OCI-LY3 (cell line): Measurements from ENCODE around the gene QRICH2.

Source experiments
- H2AFZ ChIP-seq: fragments of 200-600, 300-600 bp; shearing (Covaris generic); 2 replicates; pipeline ENCODE4 v1.6.0; 2014; ENCODE audit warnings: antibody characterized with exemption, low read depth, low read length
- H3K27ac ChIP-seq: fragments of 200-600, 300-600 bp; sonication (generic); 2 replicates; pipeline ENCODE4 v1.5.1; 2014; ENCODE audit warnings: mild to moderate bottlenecking, low read length, moderate library complexity, mixed read lengths
- H3K27me3 ChIP-seq: fragments of 200-600, 300-600 bp; sonication (generic); 2 replicates; pipeline ENCODE4 v1.6.1; 2014; ENCODE audit warnings: low read depth, low read length, mixed read lengths
- H3K36me3 ChIP-seq: fragments of 200-600, 300-600 bp; sonication (generic); replicated peaks from 2 replicates; pipeline ENCODE3; 2014; ENCODE audit warnings: low read depth, low read length, mixed read lengths
- H3K4me1 ChIP-seq: fragments of 300-600, 200-600 bp; sonication (generic); 2 replicates; pipeline ENCODE4 v1.6.1; 2014; ENCODE audit warnings: low read length, mixed read lengths
- H3K4me2 ChIP-seq: fragments of 200-600, 300-600 bp; sonication (generic); 2 replicates; pipeline ENCODE4 v1.6.1; 2014; ENCODE audit warnings: low read length, mixed read lengths
- H3K4me3 ChIP-seq: fragments of 300-600, 200-600 bp; sonication (generic); 2 replicates; pipeline ENCODE4 v1.5.1; 2014; ENCODE audit warnings: antibody characterized with exemption, mild to moderate bottlenecking, low read length, moderate library complexity
- H3K79me2 ChIP-seq: fragments of 300-600, 200-600 bp; shearing (Covaris generic); 2 replicates; pipeline ENCODE4 v1.6.1; 2014; ENCODE audit warnings: mild to moderate bottlenecking, low read length, mixed read lengths
- H3K9ac ChIP-seq: fragments of 300-600, 200-600 bp; shearing (Covaris generic); 2 replicates; pipeline ENCODE4 v1.6.0; 2014; ENCODE audit warnings: mild to moderate bottlenecking, low read length, moderate library complexity
- H3K9me3 ChIP-seq: fragments of 200-600, 300-600 bp; shearing (Covaris generic); 2 replicates; pipeline ENCODE4 v1.6.1; 2014; ENCODE audit warnings: low read length, mixed read lengths; ENCODE audit not compliant: insufficient read depth
- H4K20me1 ChIP-seq: fragments of 200-600, 300-600 bp; sonication (generic); 2 replicates; pipeline ENCODE4 v1.6.1; 2016; ENCODE audit warnings: low read length, mixed read lengths; ENCODE audit not compliant: insufficient read depth
- EZH2phosphoT487 ChIP-seq: fragments of 200-600 bp; shearing (Covaris generic); IDR thresholded peaks from 2 replicates; pipeline ENCODE4 v1.6.1; 2018; ENCODE audit warnings: antibody characterized with exemption, mixed run types, low read depth
- TF ChIP-seq, protein P1 (sequence below): fragments of 200-600, 300-600 bp; sonication (generic); IDR thresholded peaks from 2 replicates; pipeline ENCODE4 v1.5.1; 2014; ENCODE audit warnings: antibody characterized with exemption, low read length, low read depth

Gene QRICH2

DNA sequence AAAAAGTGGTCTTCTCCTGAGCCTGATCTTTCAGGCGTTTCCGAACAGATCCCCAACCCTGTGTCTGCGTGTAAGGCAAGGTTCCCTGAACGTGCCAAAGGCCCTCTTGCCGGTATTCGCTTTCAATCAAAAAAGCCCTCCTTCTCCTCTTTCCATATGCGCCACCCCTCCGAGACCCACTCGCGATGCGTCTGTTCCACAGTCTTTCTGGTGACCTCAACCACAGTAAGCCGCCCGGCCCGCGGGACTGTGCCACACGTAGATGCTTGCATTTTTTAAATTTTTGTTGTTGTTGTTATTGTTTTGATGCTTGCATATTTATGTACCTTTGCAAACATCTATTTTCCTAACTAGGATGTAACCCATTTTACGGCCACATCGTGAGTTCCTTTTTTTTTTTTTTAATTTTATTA is 46.2 kb upstream of the QRICH2 start:
- peaks cover 19% of the 10 kb centered on the region for H3K4me1 ChIP-seq

DNA sequence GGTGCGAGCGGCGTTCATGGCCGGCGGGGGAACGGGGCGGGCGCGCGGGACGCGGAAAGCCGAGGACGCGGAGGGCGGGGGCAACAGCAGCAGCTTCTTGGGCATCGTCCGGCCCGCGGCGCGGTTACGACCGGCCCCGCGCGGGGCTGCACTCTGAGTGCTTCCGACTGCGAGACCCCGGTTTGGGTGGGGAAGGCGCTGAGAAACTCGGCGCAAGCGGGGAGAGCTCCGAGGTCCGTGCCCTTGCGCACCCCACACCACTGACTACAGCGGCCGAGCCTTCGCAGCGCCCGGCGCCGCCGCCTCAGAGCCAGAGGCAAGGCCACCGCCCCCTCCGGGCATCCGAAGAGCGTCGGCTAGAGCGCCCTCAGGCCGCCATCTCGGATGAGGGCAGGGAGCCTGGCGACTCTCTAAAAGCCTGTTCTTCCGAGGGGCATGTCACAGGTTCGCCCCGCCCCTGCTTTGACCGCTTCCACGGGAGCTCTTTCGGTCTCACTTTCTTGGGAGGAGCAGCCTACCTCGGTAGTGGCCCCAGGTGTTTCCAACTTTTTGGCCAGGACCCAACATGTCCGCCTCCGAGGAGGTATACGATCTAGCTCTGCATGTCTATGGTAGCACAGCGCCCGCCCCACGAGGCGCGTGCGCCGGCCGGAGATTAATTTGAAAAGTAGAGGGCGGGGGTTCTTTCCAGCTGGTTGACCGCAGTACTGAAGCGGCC is 45.7 kb upstream of the QRICH2 start, which contains the start of gene PRPSAP1:
PRPSAP1 (minus strand) TSS at position 318 of the 718 bp plus-strand sequence; CDS start at position 105, 213 bp downstream.
- no peaks in the 10 kb centered on the region for H3K9me3 ChIP-seq
- TF ChIP-seq, protein P1, sequence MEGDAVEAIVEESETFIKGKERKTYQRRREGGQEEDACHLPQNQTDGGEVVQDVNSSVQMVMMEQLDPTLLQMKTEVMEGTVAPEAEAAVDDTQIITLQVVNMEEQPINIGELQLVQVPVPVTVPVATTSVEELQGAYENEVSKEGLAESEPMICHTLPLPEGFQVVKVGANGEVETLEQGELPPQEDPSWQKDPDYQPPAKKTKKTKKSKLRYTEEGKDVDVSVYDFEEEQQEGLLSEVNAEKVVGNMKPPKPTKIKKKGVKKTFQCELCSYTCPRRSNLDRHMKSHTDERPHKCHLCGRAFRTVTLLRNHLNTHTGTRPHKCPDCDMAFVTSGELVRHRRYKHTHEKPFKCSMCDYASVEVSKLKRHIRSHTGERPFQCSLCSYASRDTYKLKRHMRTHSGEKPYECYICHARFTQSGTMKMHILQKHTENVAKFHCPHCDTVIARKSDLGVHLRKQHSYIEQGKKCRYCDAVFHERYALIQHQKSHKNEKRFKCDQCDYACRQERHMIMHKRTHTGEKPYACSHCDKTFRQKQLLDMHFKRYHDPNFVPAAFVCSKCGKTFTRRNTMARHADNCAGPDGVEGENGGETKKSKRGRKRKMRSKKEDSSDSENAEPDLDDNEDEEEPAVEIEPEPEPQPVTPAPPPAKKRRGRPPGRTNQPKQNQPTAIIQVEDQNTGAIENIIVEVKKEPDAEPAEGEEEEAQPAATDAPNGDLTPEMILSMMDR = no peak
- no peak for TF ChIP-seq EZH2phosphoT487
- H3K4me1 ChIP-seq = peaks cover 19% of the 10 kb centered on the region
- H3K27ac ChIP-seq = peak within 1 kb of the TSS; percentile 74
- peak within 1 kb of the TSS; percentile 80 for H3K9ac ChIP-seq
- H3K27me3 ChIP-seq = no peaks in the 10 kb centered on the region
- H2AFZ ChIP-seq = peak within 1 kb of the TSS; percentile 95
- H3K4me2 ChIP-seq = peak within 1 kb of the TSS; percentile 93
- H4K20me1 ChIP-seq = no peaks in the 10 kb centered on the region
- H3K36me3 ChIP-seq = no peaks in the 10 kb centered on the region
- peak within 1 kb of the TSS; percentile 93 for H3K4me3 ChIP-seq
- H3K79me2 ChIP-seq = peaks cover 6% of the 10 kb centered on the region

More for the DNA sequence above, 46.2 kb upstream of the QRICH2 start:
- Histone ChIP-seq H2AFZ (peak overlapping the region; percentile 95), H3K27me3 (no peaks in the 10 kb centered on the region), H3K79me2 (peaks cover 6% of the 10 kb centered on the region), H3K4me3 (peak overlapping the region; percentile 93), H3K9ac (peak overlapping the region; percentile 80), H3K4me2 (peak overlapping the region; percentile 93), H4K20me1 (no peaks in the 10 kb centered on the region), H3K9me3 (no peaks in the 10 kb centered on the region), H3K27ac (peak overlapping the region; percentile 74; the same call in 1 of the 2 replicates), H3K36me3 (no peaks in the 10 kb centered on the region)
- no peak for TF ChIP-seq EZH2phosphoT487
- TF ChIP-seq, protein P1 = no peak

DNA sequence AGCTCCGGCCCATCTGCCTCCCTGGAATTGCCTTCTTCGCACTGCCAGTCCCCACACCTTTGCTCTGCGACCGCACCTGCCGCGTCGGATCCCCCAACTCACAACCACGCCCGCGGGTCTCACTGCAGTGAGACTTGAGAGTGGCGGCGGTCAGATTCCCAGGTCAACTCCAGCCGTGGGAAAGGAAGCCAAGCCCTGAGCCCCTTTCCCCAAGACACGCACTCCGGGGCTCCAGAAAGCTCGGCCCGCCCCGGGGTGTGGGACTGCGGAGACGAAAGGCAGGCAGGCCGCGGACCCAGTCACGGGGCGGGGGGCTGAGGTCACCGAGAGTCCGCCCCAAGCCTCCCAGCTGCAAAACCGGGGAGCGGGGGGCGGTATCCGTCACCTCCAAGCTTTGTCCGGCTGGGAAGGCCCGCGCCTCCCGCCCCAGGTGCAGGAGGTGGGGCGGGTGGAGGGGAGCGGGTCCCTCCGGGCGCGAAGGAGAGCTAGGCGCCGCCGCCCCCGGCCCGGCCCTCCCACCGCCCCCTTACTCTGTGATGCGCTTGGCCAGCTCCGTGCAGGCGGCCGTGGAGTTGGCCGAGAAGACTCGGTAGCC is 45.0 kb upstream of the QRICH2 start:
- peak overlapping the region; percentile 95; the same call in 1 of the 2 replicates for H2AFZ ChIP-seq
- peaks cover 6% of the 10 kb centered on the region for H3K79me2 ChIP-seq
- H4K20me1 ChIP-seq = no peaks in the 10 kb centered on the region
- no peak overlapping the region for H3K27ac ChIP-seq
- peak overlapping the region; percentile 93 for H3K4me3 ChIP-seq
- H3K9ac ChIP-seq = peak overlapping the region; percentile 80
- peaks cover 19% of the 10 kb centered on the region for H3K4me1 ChIP-seq
- peak overlapping the region; percentile 93 for H3K4me2 ChIP-seq
- H3K9me3 ChIP-seq = no peaks in the 10 kb centered on the region
- H3K27me3 ChIP-seq = no peaks in the 10 kb centered on the region
- TF ChIP-seq, protein P1 = no peak
- no peak for TF ChIP-seq EZH2phosphoT487
- no peaks in the 10 kb centered on the region for H3K36me3 ChIP-seq

DNA sequence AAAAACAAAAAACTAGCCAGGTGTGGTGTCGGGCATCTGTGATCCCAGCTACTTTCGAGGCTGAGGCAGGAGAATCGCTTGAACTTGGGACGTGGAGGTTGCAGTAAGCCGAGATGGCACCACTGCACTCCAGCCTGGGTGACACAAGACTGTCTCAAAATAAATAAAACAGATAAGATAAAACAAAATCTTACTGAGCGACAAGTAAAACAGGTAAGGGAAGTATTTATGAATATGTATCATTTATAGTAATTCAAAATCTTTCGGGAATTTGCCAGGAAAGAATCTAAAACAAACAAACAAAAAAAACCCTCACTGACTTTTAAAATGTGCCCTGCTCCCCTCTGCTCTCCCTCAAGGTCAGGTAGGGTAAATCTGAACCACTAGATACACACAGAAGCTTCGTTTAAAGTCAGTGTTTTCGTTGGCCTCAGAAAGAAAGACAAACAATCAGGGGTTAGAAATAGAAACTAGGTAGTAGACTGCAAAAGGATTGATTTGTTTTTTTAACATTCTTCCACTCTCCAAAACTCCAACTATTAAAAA is 43.5 kb upstream of the QRICH2 start:
- Histone ChIP-seq H3K9ac (no peak overlapping the region), H3K36me3 (no peaks in the 10 kb centered on the region), H3K4me2 (no peak overlapping the region), H3K27me3 (no peaks in the 10 kb centered on the region), H4K20me1 (no peaks in the 10 kb centered on the region), H3K9me3 (no peaks in the 10 kb centered on the region), H3K79me2 (peaks cover 6% of the 10 kb centered on the region), H3K4me3 (no peak overlapping the region), H3K27ac (no peak overlapping the region), H2AFZ (no peak overlapping the region), H3K4me1 (peaks cover 9% of the 10 kb centered on the region)
- TF ChIP-seq EZH2phosphoT487 = no peak
- TF ChIP-seq, protein P1 = no peak
